GM18870 (cell line): Measurements from ENCODE around the gene PLCG1.

Experiments used
- ATAC-seq: cut with Tn5 transposase; IDR thresholded peaks from one replicate; pipeline ENCODE4 v1.9.1; 2021; ENCODE audit warnings: moderate library complexity; ENCODE audit not compliant: unreplicated experiment

PLCG1 gene

GRCh38 chr20:41141153-41141815, 3.9 kb downstream of the PLCG1 start:
- ATAC-seq, result no peak

DNA sequence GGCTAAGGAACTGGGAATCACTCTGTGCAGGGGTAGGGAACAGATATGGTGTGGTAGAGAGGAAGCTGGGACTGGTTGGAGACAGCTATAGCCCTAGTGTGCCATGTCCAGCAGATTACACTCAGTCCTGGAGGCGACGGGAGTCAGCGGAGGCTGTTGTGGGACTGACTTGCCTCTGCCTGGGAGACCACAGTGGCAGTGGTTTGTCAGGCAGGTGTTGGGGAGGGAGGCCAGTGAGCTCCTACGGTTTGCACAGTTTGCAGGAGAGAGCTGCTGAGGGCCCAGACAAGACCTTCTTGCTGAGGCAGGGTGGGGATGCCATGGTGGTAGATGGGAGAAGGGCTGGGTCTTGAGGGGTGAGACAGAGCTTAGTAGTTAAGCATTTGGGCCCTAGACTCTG, 4.9 kb downstream of the PLCG1 start:
- ATAC-seq, result no peak

GRCh38 chr20:41142919-41143318, 5.6 kb downstream of the PLCG1 start:
- ATAC-seq, result no peak

DNA sequence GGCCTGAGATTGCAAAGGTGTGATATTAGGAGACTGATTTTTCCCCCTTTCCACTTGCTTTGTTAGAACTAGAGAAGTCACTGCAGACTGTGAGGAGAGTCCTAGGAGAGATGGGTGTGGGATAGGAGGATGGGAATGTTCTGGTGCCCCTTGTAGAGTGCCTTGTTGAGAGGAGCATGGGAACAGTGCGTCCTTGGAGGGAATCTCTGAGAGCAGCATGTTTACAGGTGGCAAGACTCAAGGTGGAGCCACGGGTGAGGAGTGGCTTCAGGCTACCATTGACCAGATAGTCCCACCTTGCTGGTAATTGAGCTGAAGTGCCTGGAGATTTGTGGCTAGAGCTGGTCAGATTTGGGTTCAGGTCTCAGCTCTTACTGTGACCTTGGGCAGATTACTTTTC, 6.0 kb downstream of the PLCG1 start:
- no peak for ATAC-seq

- no peak for ATAC-seq
Observed at GRCh38 chr20:41145317-41145716, 8.0 kb downstream of the PLCG1 start.

DNA sequence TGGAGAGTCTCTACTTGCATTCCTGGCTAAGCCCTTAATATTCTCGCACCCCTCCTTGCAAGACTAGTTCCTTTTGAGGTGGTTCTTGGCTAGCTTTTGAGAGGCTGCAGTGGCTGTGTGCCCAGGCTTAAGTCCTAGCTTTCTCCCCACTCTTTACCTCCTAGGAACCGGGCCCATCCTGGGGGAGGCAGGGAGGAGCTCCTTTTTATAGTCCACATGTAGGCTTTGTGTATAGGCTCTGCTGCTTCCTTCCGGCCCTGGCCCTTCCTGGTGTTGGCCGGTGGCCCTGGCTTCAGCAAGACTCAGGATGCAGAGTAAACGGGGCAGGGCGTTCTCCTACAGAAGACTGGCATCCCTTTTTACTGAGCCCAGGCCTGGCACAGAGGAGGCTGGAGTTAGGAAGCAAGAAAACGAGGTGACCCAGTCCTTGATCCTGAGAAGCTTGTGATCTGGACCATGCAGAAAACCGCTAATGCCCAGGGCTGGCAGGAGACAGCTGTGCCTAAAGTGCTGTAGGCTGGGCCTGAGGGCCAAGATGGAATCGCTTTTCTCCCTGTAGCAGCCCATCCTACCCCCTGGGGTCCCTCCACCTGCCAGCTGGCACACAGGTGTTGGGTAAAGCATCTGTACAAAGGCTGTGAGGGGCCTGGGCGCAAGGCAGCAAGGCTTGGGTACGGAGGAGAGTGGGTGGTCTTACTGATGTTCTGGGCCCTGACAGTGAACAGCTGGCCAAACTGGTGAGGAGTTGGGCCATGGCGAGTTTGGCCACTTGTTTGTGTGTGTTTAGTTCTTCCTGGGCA, 8.7 kb downstream of the PLCG1 start:
- ATAC-seq, result no peak

DNA sequence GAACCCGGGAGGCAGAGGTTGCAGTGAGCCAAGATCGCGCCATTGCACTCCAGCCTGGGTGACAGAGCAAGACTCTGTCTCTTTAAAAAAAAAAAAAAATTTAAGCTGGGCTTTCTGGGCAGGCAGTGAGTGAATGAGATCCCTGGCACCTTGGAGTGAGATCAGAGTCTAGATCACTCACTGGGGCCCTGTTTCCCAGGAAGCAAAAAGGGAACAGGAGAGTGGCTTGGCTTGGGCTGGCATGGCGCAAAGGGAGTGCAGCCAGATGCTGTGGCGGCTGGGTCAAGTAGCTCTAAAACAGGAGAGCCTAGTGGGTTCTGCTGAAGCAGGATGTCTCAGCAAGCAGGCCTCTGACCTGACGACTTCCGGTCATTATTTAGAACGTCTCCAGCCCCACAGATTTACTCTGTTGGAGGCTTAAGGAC, 10.4 kb downstream of the PLCG1 start:
- ATAC-seq, result no peak

DNA sequence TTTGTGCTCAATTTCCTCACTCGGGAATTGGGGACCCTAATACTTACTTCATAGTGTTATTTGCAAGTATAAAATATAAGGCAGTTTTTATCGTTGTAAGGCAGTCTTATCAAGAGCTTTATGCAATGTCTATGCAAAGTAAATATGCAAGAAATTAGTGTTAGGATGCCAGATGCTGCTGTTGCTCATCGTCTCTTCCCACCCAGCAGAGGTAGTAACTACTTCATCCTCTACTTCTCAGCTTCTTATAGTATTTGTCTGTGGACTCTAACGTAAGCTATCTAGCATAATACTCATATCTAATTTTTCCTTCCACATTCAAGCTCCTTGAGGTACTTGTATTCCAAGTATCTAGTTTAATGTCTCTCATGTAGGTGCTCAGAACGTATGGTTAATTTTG, 11.6 kb downstream of the PLCG1 start:
- no peak for ATAC-seq

DNA sequence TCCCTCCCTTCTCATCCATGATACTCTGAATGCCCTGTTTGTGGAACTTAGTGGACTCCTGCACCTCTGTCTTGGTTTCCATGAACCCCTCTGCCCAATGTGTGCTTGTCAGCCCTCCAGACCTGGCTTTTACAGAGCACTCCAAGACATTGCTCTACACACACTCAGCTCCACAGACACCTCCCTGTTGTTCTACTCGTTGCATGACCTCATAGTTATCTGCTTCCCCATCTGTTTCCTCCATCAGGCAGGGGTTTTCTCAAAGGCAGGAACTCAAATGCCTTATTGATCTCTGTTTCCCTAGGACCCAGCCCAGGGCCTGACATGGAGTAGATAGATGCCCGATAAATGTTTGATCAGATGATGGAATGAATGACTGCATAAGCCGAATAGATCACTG, 13.3 kb downstream of the PLCG1 start:
- ATAC-seq, result no peak

GRCh38 chr20:41151134-41151869, 14.0 kb downstream of the PLCG1 start:
- ATAC-seq, result no peak

GRCh38 chr20:41152108-41152757, 14.9 kb downstream of the PLCG1 start:
- no peak for ATAC-seq

DNA sequence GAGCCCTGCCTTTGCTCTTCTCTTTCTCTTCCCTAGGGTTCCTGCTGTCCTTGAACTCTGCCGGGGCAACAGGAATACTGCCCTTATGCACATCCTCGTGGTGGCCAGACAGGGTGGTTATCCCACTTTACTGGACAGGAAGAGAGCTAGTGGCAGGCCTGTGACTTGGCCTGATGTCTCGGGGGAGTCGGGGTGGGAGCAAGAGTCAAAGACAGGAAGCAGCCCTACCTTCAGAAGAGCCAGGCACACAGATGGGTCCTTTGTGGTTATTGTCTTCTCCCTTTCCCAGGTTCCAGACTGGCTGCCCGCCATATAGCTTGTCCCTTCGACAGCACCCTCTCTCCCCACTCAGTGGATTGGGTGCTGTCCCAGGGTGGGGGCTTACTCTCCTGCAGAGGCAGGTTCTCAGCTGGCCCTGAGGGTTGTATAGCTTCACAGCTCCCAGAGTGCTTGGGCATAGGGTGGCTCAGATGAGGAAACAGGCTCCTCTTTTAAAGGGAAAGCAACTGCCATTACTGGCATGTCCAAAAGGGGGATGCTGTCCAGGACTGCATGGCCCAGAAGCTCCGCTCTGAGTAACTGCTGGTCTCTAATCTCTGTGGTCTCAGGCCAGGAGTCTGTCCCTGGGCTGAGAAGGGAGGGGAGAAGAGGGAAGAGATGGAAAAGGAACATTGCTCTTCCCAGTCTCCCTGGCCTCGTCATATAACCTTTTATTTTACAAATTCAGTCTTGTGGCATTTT, 17.3 kb downstream of the PLCG1 start:
- no peak for ATAC-seq

DNA sequence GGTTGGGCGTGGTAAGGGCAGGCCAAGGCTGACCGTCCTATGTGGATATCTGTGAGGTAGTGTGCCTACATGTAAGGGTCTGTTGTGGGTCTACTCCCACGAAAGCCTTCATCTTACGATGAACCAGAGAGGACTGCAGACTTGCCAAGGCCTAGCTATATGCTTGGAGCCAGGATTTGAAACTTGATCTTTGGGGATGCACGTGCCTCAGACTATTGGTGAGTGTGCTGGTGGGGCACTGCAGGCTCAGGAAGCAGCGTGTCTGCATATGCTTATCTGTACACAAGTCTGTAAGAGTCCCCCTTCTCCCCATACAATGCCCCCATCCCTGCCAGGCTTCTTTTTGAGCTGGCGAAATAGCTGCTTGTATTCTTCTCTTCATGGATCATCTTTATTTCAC, 17.9 kb downstream of the PLCG1 start:
- no peak for ATAC-seq

GRCh38 chr20:41158082-41158625, 20.8 kb downstream of the PLCG1 start:
- no peak for ATAC-seq

DNA sequence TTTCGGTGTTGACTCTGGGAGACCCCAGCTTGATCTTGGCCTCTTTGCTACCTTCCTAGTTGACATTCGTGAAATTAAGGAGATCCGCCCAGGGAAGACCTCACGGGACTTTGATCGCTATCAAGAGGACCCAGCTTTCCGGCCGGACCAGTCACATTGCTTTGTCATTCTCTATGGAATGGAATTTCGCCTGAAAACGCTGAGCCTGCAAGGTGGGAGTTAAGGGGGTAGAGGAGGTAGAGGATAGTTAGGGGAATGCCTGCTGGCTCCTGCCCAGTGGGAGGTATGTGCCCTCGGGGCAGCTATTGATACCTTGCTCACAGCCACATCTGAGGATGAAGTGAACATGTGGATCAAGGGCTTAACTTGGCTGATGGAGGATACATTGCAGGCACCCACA, 22.2 kb downstream of the PLCG1 start:
- ATAC-seq, result no peak

DNA sequence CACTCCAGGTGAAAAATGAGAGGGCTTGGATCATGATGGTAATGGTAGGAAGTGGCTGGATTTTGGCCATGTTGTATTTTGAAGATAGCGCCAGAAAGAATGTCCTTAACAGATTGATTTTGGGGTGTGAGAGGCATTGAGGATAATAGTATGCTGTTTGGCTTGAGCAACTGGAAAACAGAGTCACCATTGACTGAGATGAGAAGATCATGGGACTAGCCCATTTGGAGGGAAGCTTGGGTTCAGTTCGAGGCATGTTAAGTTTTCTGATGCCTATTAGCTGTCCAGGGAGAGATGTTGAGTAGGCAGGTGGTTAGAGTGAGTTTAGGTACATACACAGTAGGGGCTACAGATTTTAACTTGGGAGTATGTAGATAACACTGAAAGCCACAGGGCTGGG, 23.3 kb downstream of the PLCG1 start:
- no peak for ATAC-seq

GRCh38 chr20:41161886-41162285, 24.5 kb downstream of the PLCG1 start:
- no peak for ATAC-seq

DNA sequence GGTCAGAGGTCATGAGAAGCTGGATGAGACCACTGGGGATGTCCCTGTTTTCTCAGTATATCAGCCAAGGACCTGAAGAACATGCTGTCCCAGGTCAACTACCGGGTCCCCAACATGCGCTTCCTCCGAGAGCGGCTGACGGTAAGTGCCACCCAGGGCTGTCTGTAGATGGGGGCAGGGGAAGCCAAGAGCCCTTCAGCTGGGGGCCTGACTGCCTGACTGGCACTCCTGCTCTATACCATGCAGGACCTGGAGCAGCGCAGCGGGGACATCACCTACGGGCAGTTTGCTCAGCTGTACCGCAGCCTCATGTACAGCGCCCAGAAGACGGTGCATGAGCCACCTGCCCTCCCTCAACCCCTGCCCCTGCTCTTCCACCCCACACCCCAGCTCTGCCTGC, 25.1 kb downstream of the PLCG1 start:
- no peak for ATAC-seq

GRCh38 chr20:41163821-41164220, 26.5 kb downstream of the PLCG1 start:
- ATAC-seq, result no peak
